ENCODE results near the gene LATS2.

The LATS2 gene

GRCh38 chr13:21071924-21072323 is 10.5 kb upstream of the LATS2 start:
- H2AFZ ChIP-seq (ENCODE audit: low read depth, low read length) = no peak overlapping the region
- H3K36me3 ChIP-seq (ENCODE audit: insufficient read depth, low read length) = no peaks in the 10 kb centered on the region
- H3K79me2 ChIP-seq (ENCODE audit: insufficient read depth, low read length) = no peaks in the 10 kb centered on the region
- H3K27me3 ChIP-seq (ENCODE audit: insufficient read depth, low read length, poor library complexity) = peaks cover 6% of the 10 kb centered on the region
- H3K4me1 ChIP-seq (ENCODE audit: insufficient read depth, low read length) = no peaks in the 10 kb centered on the region
- H3K4me3 ChIP-seq (ENCODE audit: low read depth in 1 of 2, low read length in 2 of 2) = no peak overlapping the region
- no peak overlapping the region for H3K4me2 ChIP-seq (ENCODE audit: insufficient read depth, low read length)
- H3K9ac ChIP-seq (ENCODE audit: low read depth, low read length) = no peak overlapping the region
- no peaks in the 10 kb centered on the region for H3K9me3 ChIP-seq (ENCODE audit: insufficient read depth, low read length, severe bottlenecking)
- no peak overlapping the region for H3K27ac ChIP-seq (ENCODE audit: low read length)
- ATAC-seq (ENCODE audit: insufficient read depth, low read depth) (no peak), DNase-seq (no peak)
- TF ChIP-seq EZH2 (IDR thresholded peaks at IDR 0.05; ENCODE audit: borderline replicate concordance, low read depth, low read length, severe bottlenecking) (no peak), CTCF (IDR thresholded peaks at IDR 0.05; ENCODE audit: borderline replicate concordance, extremely low read depth, low read length, poor library complexity, severe bottlenecking) (no peak)
- H4K20me1 ChIP-seq (ENCODE audit: insufficient read depth, low read length) = no peaks in the 10 kb centered on the region

GRCh38 chr13:21071015-21071414 is 9.6 kb upstream of the LATS2 start:
- Histone ChIP-seq H3K36me3 (ENCODE audit: insufficient read depth, low read length) (no peaks in the 10 kb centered on the region), H3K4me3 (ENCODE audit: low read depth in 1 of 2, low read length in 2 of 2) (no peak overlapping the region), H3K4me1 (ENCODE audit: insufficient read depth, low read length) (no peaks in the 10 kb centered on the region), H3K79me2 (ENCODE audit: insufficient read depth, low read length) (no peaks in the 10 kb centered on the region), H3K27ac (ENCODE audit: low read length) (no peak overlapping the region), H3K9ac (ENCODE audit: low read depth, low read length) (no peak overlapping the region), H3K27me3 (ENCODE audit: insufficient read depth, low read length, poor library complexity) (peaks cover 6% of the 10 kb centered on the region), H3K9me3 (ENCODE audit: insufficient read depth, low read length, severe bottlenecking) (no peaks in the 10 kb centered on the region), H2AFZ (ENCODE audit: low read depth, low read length) (no peak overlapping the region), H4K20me1 (ENCODE audit: insufficient read depth, low read length) (no peaks in the 10 kb centered on the region), H3K4me2 (ENCODE audit: insufficient read depth, low read length) (no peak overlapping the region)
- TF ChIP-seq EZH2 (IDR thresholded peaks at IDR 0.05; ENCODE audit: borderline replicate concordance, low read depth, low read length, severe bottlenecking) = no peak
- TF ChIP-seq CTCF (IDR thresholded peaks at IDR 0.05; ENCODE audit: borderline replicate concordance, extremely low read depth, low read length, poor library complexity, severe bottlenecking) = no peak
- no peak for DNase-seq
- no peak for ATAC-seq (ENCODE audit: insufficient read depth, low read depth)

GRCh38 chr13:21069561-21070004 is 8.2 kb upstream of the LATS2 start:
- no peak overlapping the region for H3K4me3 ChIP-seq (ENCODE audit: low read depth in 1 of 2, low read length in 2 of 2)
- TF ChIP-seq EZH2 (IDR thresholded peaks at IDR 0.05; ENCODE audit: borderline replicate concordance, low read depth, low read length, severe bottlenecking) = no peak
- no peak for TF ChIP-seq CTCF (IDR thresholded peaks at IDR 0.05; ENCODE audit: borderline replicate concordance, extremely low read depth, low read length, poor library complexity, severe bottlenecking)
- H3K36me3 ChIP-seq (ENCODE audit: insufficient read depth, low read length) = no peaks in the 10 kb centered on the region
- no peaks in the 10 kb centered on the region for H3K79me2 ChIP-seq (ENCODE audit: insufficient read depth, low read length)
- H3K4me1 ChIP-seq (ENCODE audit: insufficient read depth, low read length) = no peaks in the 10 kb centered on the region
- DNase-seq (no peak), ATAC-seq (ENCODE audit: insufficient read depth, low read depth) (no peak)
- H3K27ac ChIP-seq (ENCODE audit: low read length) = no peak overlapping the region
- H3K9me3 ChIP-seq (ENCODE audit: insufficient read depth, low read length, severe bottlenecking) = no peaks in the 10 kb centered on the region
- H3K27me3 ChIP-seq (ENCODE audit: insufficient read depth, low read length, poor library complexity) = peaks cover 2% of the 10 kb centered on the region
- H2AFZ ChIP-seq (ENCODE audit: low read depth, low read length) = no peak overlapping the region
- H4K20me1 ChIP-seq (ENCODE audit: insufficient read depth, low read length) = no peaks in the 10 kb centered on the region
- no peak overlapping the region for H3K4me2 ChIP-seq (ENCODE audit: insufficient read depth, low read length)
- no peak overlapping the region for H3K9ac ChIP-seq (ENCODE audit: low read depth, low read length)

- H2AFZ ChIP-seq (ENCODE audit: low read depth, low read length) = no peak overlapping the region
- H3K4me2 ChIP-seq (ENCODE audit: insufficient read depth, low read length) = no peak overlapping the region
- H4K20me1 ChIP-seq (ENCODE audit: insufficient read depth, low read length) = no peaks in the 10 kb centered on the region
- ATAC-seq (ENCODE audit: insufficient read depth, low read depth) = no peak
- H3K79me2 ChIP-seq (ENCODE audit: insufficient read depth, low read length) = no peaks in the 10 kb centered on the region
- H3K27me3 ChIP-seq (ENCODE audit: insufficient read depth, low read length, poor library complexity) = no peaks in the 10 kb centered on the region
- DNase-seq = no peak
- H3K9ac ChIP-seq (ENCODE audit: low read depth, low read length) = no peak overlapping the region
- H3K36me3 ChIP-seq (ENCODE audit: insufficient read depth, low read length) = no peaks in the 10 kb centered on the region
- no peaks in the 10 kb centered on the region for H3K9me3 ChIP-seq (ENCODE audit: insufficient read depth, low read length, severe bottlenecking)
- H3K4me3 ChIP-seq (ENCODE audit: low read depth in 1 of 2, low read length in 2 of 2) = no peak overlapping the region
- TF ChIP-seq EZH2 (IDR thresholded peaks at IDR 0.05; ENCODE audit: borderline replicate concordance, low read depth, low read length, severe bottlenecking) (no peak), CTCF (IDR thresholded peaks at IDR 0.05; ENCODE audit: borderline replicate concordance, extremely low read depth, low read length, poor library complexity, severe bottlenecking) (no peak)
- no peak overlapping the region for H3K27ac ChIP-seq (ENCODE audit: low read length)
- no peaks in the 10 kb centered on the region for H3K4me1 ChIP-seq (ENCODE audit: insufficient read depth, low read length)
Measured at GRCh38 chr13:21067848-21068247, 6.5 kb upstream of the LATS2 start.

Data from DND-41 (cell line).